ENCODE data around the gene CUL5.

GRCh38 chr11:107988397-107989158, 20.1 kb upstream of the CUL5 start:
- TF ChIP-seq, protein P1, sequence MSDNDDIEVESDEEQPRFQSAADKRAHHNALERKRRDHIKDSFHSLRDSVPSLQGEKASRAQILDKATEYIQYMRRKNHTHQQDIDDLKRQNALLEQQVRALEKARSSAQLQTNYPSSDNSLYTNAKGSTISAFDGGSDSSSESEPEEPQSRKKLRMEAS (IDR thresholded peaks at IDR 0.05): no peak
- TF ChIP-seq RCOR1 (IDR thresholded peaks at IDR 0.05; ENCODE audit: low read depth, low read length) (no peak), EP300 (IDR thresholded peaks at IDR 0.05) (no peak), MYC (IDR thresholded peaks at IDR 0.05; ENCODE audit: borderline replicate concordance, low read length) (no peak), SMC3 (IDR thresholded peaks at IDR 0.05) (no peak), NR3C1 (IDR thresholded peaks at IDR 0.05) (no peak)
- TF ChIP-seq, protein P2, sequence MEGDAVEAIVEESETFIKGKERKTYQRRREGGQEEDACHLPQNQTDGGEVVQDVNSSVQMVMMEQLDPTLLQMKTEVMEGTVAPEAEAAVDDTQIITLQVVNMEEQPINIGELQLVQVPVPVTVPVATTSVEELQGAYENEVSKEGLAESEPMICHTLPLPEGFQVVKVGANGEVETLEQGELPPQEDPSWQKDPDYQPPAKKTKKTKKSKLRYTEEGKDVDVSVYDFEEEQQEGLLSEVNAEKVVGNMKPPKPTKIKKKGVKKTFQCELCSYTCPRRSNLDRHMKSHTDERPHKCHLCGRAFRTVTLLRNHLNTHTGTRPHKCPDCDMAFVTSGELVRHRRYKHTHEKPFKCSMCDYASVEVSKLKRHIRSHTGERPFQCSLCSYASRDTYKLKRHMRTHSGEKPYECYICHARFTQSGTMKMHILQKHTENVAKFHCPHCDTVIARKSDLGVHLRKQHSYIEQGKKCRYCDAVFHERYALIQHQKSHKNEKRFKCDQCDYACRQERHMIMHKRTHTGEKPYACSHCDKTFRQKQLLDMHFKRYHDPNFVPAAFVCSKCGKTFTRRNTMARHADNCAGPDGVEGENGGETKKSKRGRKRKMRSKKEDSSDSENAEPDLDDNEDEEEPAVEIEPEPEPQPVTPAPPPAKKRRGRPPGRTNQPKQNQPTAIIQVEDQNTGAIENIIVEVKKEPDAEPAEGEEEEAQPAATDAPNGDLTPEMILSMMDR (IDR thresholded peaks at IDR 0.05): no peak
- TF ChIP-seq, protein P3, sequence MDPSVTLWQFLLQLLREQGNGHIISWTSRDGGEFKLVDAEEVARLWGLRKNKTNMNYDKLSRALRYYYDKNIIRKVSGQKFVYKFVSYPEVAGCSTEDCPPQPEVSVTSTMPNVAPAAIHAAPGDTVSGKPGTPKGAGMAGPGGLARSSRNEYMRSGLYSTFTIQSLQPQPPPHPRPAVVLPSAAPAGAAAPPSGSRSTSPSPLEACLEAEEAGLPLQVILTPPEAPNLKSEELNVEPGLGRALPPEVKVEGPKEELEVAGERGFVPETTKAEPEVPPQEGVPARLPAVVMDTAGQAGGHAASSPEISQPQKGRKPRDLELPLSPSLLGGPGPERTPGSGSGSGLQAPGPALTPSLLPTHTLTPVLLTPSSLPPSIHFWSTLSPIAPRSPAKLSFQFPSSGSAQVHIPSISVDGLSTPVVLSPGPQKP (IDR thresholded peaks at IDR 0.05; ENCODE audit: low read depth, low read length): no peak
- TF ChIP-seq, protein P4, sequence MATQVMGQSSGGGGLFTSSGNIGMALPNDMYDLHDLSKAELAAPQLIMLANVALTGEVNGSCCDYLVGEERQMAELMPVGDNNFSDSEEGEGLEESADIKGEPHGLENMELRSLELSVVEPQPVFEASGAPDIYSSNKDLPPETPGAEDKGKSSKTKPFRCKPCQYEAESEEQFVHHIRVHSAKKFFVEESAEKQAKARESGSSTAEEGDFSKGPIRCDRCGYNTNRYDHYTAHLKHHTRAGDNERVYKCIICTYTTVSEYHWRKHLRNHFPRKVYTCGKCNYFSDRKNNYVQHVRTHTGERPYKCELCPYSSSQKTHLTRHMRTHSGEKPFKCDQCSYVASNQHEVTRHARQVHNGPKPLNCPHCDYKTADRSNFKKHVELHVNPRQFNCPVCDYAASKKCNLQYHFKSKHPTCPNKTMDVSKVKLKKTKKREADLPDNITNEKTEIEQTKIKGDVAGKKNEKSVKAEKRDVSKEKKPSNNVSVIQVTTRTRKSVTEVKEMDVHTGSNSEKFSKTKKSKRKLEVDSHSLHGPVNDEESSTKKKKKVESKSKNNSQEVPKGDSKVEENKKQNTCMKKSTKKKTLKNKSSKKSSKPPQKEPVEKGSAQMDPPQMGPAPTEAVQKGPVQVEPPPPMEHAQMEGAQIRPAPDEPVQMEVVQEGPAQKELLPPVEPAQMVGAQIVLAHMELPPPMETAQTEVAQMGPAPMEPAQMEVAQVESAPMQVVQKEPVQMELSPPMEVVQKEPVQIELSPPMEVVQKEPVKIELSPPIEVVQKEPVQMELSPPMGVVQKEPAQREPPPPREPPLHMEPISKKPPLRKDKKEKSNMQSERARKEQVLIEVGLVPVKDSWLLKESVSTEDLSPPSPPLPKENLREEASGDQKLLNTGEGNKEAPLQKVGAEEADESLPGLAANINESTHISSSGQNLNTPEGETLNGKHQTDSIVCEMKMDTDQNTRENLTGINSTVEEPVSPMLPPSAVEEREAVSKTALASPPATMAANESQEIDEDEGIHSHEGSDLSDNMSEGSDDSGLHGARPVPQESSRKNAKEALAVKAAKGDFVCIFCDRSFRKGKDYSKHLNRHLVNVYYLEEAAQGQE (IDR thresholded peaks at IDR 0.05): no peak

Measured in A549 (cell line).